PFSK-1 (cell line): ENCODE measurements around the gene CREB3.

Experiments
- FOXP2 ChIP-seq: optimal IDR thresholded peaks from 2 replicates; pipeline ENCODE3; 2011; ENCODE audit warnings: borderline replicate concordance, control low read depth, inconsistent platforms; ENCODE audit not compliant: insufficient read depth; ENCODE audit errors: extremely low read length, extremely low read depth
- POLR2AphosphoS5 ChIP-seq: IDR thresholded peaks from 2 replicates; pipeline ENCODE4 v1.6.1; 2012; ENCODE audit warnings: low read depth, mild to moderate bottlenecking, control low read depth, low read length, moderate library complexity
- REST ChIP-seq, 2 experiments: IDR thresholded peaks; 2 replicates each; pipeline versions ENCODE4 v1.6.1 to v1.8.0; 2011 to 2012; ENCODE audit warnings: low read depth in 2 of 2, low read length in 2 of 2, control low read depth in 1 of 2, inconsistent platforms in 1 of 2, mild to moderate bottlenecking in 1 of 2, moderate library complexity in 1 of 2; ENCODE audit not compliant: insufficient read depth in 1 of 2
- SIN3A ChIP-seq: IDR thresholded peaks from 2 replicates; pipeline ENCODE4 v1.6.1; 2012; ENCODE audit warnings: mild to moderate bottlenecking, low read length, moderate library complexity, borderline replicate concordance; ENCODE audit not compliant: insufficient read depth
- TAF1 ChIP-seq: IDR thresholded peaks from 2 replicates; pipeline ENCODE4 v1.6.1; 2012; ENCODE audit warnings: low read length, control low read depth, borderline replicate concordance; ENCODE audit not compliant: insufficient read depth

The CREB3 gene

GRCh38 chr9:35774907-35775635, 42.6 kb downstream of the CREB3 start:
- TF ChIP-seq FOXP2 (no peak), POLR2AphosphoS5 (no peak), SIN3A (no peak), REST (IDR thresholded peaks at IDR 0.05; ENCODE audit: insufficient read depth in 1 of 2, low read depth in 2 of 2, low read length in 2 of 2) (no peak), TAF1 (no peak)

- TF ChIP-seq TAF1 (no peak), POLR2AphosphoS5 (no peak), SIN3A (no peak), FOXP2 (no peak), REST (IDR thresholded peaks at IDR 0.05; ENCODE audit: insufficient read depth in 1 of 2, low read depth in 2 of 2, low read length in 2 of 2) (no peak)
These were observed 43.6 kb downstream of the CREB3 start for GRCh38 chr9:35776018-35776417.

- TF ChIP-seq TAF1 (no peak), POLR2AphosphoS5 (no peak), SIN3A (no peak), FOXP2 (no peak), REST (IDR thresholded peaks at IDR 0.05; ENCODE audit: insufficient read depth in 1 of 2, low read depth in 2 of 2, low read length in 2 of 2) (no peak)
These were observed 46.0 kb downstream of the CREB3 start for GRCh38 chr9:35778496-35778895.

- TF ChIP-seq FOXP2: no peak
- TF ChIP-seq POLR2AphosphoS5: no peak
- no peak for TF ChIP-seq REST (IDR thresholded peaks at IDR 0.05; ENCODE audit: insufficient read depth in 1 of 2, low read depth in 2 of 2, low read length in 2 of 2)
- TF ChIP-seq TAF1: no peak
- TF ChIP-seq SIN3A: no peak
These were observed 48.6 kb downstream of the CREB3 start for GRCh38 chr9:35781066-35781465.
